Parathyroid adenoma (tissue), 2 donors: ENCODE results near the gene COLEC12.

Source experiments
- H2AFZ ChIP-seq: fragments of 300-600 bp; sonication (generic); one replicate; pipeline ENCODE4 v1.7.0; 2017; ENCODE audit warnings: antibody characterized with exemption, mild to moderate bottlenecking
- H3K27ac ChIP-seq: fragments of 300-600 bp; sonication (generic); one replicate; pipeline ENCODE4 v1.7.0; 2017
- H3K27me3 ChIP-seq: fragments of 300-600 bp; sonication (generic); one replicate; pipeline ENCODE4 v1.7.0; 2017; ENCODE audit warnings: low read length; ENCODE audit not compliant: control insufficient read depth, insufficient read depth
- H3K36me3 ChIP-seq: fragments of 300-600 bp; sonication (generic); one replicate; pipeline ENCODE4 v1.7.0; 2017; ENCODE audit warnings: low read length; ENCODE audit not compliant: control insufficient read depth, insufficient read depth
- H3K4me1 ChIP-seq: fragments of 300-600 bp; sonication (generic); one replicate; pipeline ENCODE4 v1.7.0; 2017; ENCODE audit warnings: control low read depth
- H3K4me2 ChIP-seq: fragments of 300-600 bp; sonication (generic); one replicate; pipeline ENCODE4 v1.7.0; 2017; ENCODE audit warnings: low read length
- H3K4me3 ChIP-seq: fragments of 300-600 bp; sonication (generic); one replicate; pipeline ENCODE4 v1.7.0; 2017; ENCODE audit warnings: low read depth, low read length
- H3K79me2 ChIP-seq: fragments of 300-600 bp; sonication (generic); one replicate; pipeline ENCODE4 v1.7.0; 2017; ENCODE audit warnings: control low read depth
- H3K9ac ChIP-seq: fragments of 300-600 bp; sonication (generic); one replicate; pipeline ENCODE4 v1.7.0; 2017; ENCODE audit warnings: mild to moderate bottlenecking
- H3K9me3 ChIP-seq: fragments of 300-600 bp; sonication (generic); one replicate; pipeline ENCODE4 v1.7.0; 2017; ENCODE audit warnings: low read length; ENCODE audit not compliant: control insufficient read depth
- CTCF ChIP-seq: fragments of 300-600 bp; sonication (generic); IDR thresholded peaks from one replicate; pipeline ENCODE4 v1.7.0; 2017; ENCODE audit warnings: antibody characterized with exemption, mild to moderate bottlenecking
- donor health status: primary hyperparathyroidism.

The COLEC12 gene

GRCh38 chr18:392928-393573, 107.5 kb downstream of the COLEC12 start:
- Histone ChIP-seq H3K9me3 (no peaks in the 10 kb centered on the region), H3K27ac (no peak overlapping the region), H3K9ac (no peak overlapping the region), H3K79me2 (no peaks in the 10 kb centered on the region), H2AFZ (no peak overlapping the region), H3K27me3 (no peaks in the 10 kb centered on the region), H3K36me3 (no peaks in the 10 kb centered on the region), H3K4me2 (no peak overlapping the region), H3K4me3 (no peak overlapping the region), H3K4me1 (no peaks in the 10 kb centered on the region)
- no peak for TF ChIP-seq CTCF

GRCh38 chr18:390741-391478, 109.6 kb downstream of the COLEC12 start:
- no peak overlapping the region for H3K9ac ChIP-seq
- no peaks in the 10 kb centered on the region for H3K79me2 ChIP-seq
- no peak overlapping the region for H3K4me3 ChIP-seq
- H3K27me3 ChIP-seq, result no peaks in the 10 kb centered on the region
- no peaks in the 10 kb centered on the region for H3K9me3 ChIP-seq
- no peak for TF ChIP-seq CTCF
- no peak overlapping the region for H3K4me2 ChIP-seq
- H3K36me3 ChIP-seq, result no peaks in the 10 kb centered on the region
- no peak overlapping the region for H2AFZ ChIP-seq
- no peak overlapping the region for H3K27ac ChIP-seq
- no peaks in the 10 kb centered on the region for H3K4me1 ChIP-seq

- Histone ChIP-seq H3K4me2 (no peak overlapping the region), H2AFZ (no peak overlapping the region), H3K9me3 (no peaks in the 10 kb centered on the region), H3K4me1 (no peaks in the 10 kb centered on the region), H3K9ac (no peak overlapping the region), H3K4me3 (no peak overlapping the region), H3K27me3 (no peaks in the 10 kb centered on the region), H3K36me3 (no peaks in the 10 kb centered on the region), H3K79me2 (no peaks in the 10 kb centered on the region), H3K27ac (no peak overlapping the region)
- no peak for TF ChIP-seq CTCF
These were observed 110.7 kb downstream of the COLEC12 start for GRCh38 chr18:389658-390357.

GRCh38 chr18:388200-388599, 112.3 kb downstream of the COLEC12 start:
- Histone ChIP-seq H3K4me3 (no peak overlapping the region), H3K79me2 (no peaks in the 10 kb centered on the region), H3K4me1 (no peaks in the 10 kb centered on the region), H2AFZ (no peak overlapping the region), H3K36me3 (no peaks in the 10 kb centered on the region), H3K27ac (no peak overlapping the region), H3K27me3 (no peaks in the 10 kb centered on the region), H3K9ac (no peak overlapping the region), H3K9me3 (no peaks in the 10 kb centered on the region), H3K4me2 (no peak overlapping the region)
- TF ChIP-seq CTCF, result no peak
